ES-I3 (cell line): Measurements from ENCODE around the gene NACA.
"Not testable (repeated sequence)": the region's sequence is repeated elsewhere in the genome, so short reads cannot be mapped to it uniquely, and the experiment has no call there.

ENCODE experiments used
- H3K36me3 ChIP-seq: 2 replicates; pipeline ENCODE4 v1.6.1; 2013; ENCODE audit warnings: mild to moderate bottlenecking, low read length, control low read depth, moderate library complexity; ENCODE audit not compliant: insufficient read depth
- H3K4me1 ChIP-seq: 2 replicates; pipeline ENCODE4 v1.6.1; 2013; ENCODE audit warnings: mild to moderate bottlenecking, control low read depth, low read length; ENCODE audit not compliant: insufficient read depth
- H3K9ac ChIP-seq: 2 replicates; pipeline ENCODE4 v1.6.1; 2013; ENCODE audit warnings: low read depth, mild to moderate bottlenecking, low read length, moderate library complexity
- H3K9me3 ChIP-seq: 2 replicates; pipeline ENCODE4 v1.6.1; 2013; ENCODE audit warnings: mild to moderate bottlenecking, low read length, moderate library complexity; ENCODE audit not compliant: control insufficient read depth, insufficient read depth

Gene NACA

GRCh38 chr12:56751712-56752598 is 26.9 kb upstream of the NACA start, which contains the start of gene PRIM1:
TSS of gene PRIM1 (minus strand) at chr12:56752323. CDS start at chr12:56752298, 25 bp downstream.
- Histone ChIP-seq H3K9me3 (no peaks in the 10 kb centered on the region), H3K36me3 (peaks cover 4% of the 10 kb centered on the region), H3K9ac (peak within 1 kb of the TSS; percentile 96), H3K4me1 (no peaks in the 10 kb centered on the region)

- H3K4me1 ChIP-seq, H3K9me3 ChIP-seq, H3K9ac ChIP-seq: not testable (repeated sequence)
- H3K36me3 ChIP-seq = peaks cover 11% of the 10 kb centered on the region
These were observed 25.5 kb upstream of the NACA start for GRCh38 chr12:56750596-56750995.

GRCh38 chr12:56749853-56750252 is 24.8 kb upstream of the NACA start:
- H3K9ac ChIP-seq = no peak overlapping the region
- no peaks in the 10 kb centered on the region for H3K4me1 ChIP-seq
- H3K9me3 ChIP-seq = no peaks in the 10 kb centered on the region
- peaks cover 13% of the 10 kb centered on the region for H3K36me3 ChIP-seq

- Histone ChIP-seq H3K9me3 (no peaks in the 10 kb centered on the region), H3K9ac (no peak overlapping the region), H3K36me3 (peaks cover 13% of the 10 kb centered on the region), H3K4me1 (no peaks in the 10 kb centered on the region)
These were observed 24.3 kb upstream of the NACA start for GRCh38 chr12:56749359-56749758.

- Histone ChIP-seq H3K4me1 (peaks cover 3% of the 10 kb centered on the region), H3K9me3 (no peaks in the 10 kb centered on the region), H3K9ac (no peak overlapping the region), H3K36me3 (peaks cover 6% of the 10 kb centered on the region; the same call in 1 of the 2 replicates)
These were observed 3.2 kb upstream of the NACA start for GRCh38 chr12:56728139-56728861.

GRCh38 chr12:56726196-56726675 is 1.1 kb upstream of the NACA start:
- peaks cover 24% of the 10 kb centered on the region for H3K4me1 ChIP-seq
- not testable (repeated sequence) for H3K9ac ChIP-seq, H3K9me3 ChIP-seq
- peaks cover 22% of the 10 kb centered on the region for H3K36me3 ChIP-seq

- Histone ChIP-seq H3K36me3 (peaks cover 23% of the 10 kb centered on the region), H3K9ac (peak overlapping the region; percentile 96), H3K9me3 (no peaks in the 10 kb centered on the region), H3K4me1 (peaks cover 28% of the 10 kb centered on the region)
These were observed 614 bp upstream of the NACA start for GRCh38 chr12:56725723-56726102.

GRCh38 chr12:56724701-56724971 is 463 bp downstream of the NACA start:
- Histone ChIP-seq H3K9ac (peak overlapping the region; percentile 96), H3K9me3 (no peaks in the 10 kb centered on the region), H3K4me1 (peaks cover 37% of the 10 kb centered on the region), H3K36me3 (peaks cover 31% of the 10 kb centered on the region)

GRCh38 chr12:56723889-56724700 is 1.0 kb downstream of the NACA start:
- peak overlapping the region; percentile 96 for H3K9ac ChIP-seq
- peaks cover 33% of the 10 kb centered on the region for H3K36me3 ChIP-seq
- H3K4me1 ChIP-seq = peaks cover 38% of the 10 kb centered on the region
- H3K9me3 ChIP-seq = no peaks in the 10 kb centered on the region

- H3K9ac ChIP-seq = peak overlapping the region; percentile 96
- peaks cover 43% of the 10 kb centered on the region for H3K4me1 ChIP-seq
- H3K36me3 ChIP-seq = peaks cover 37% of the 10 kb centered on the region
- H3K9me3 ChIP-seq = no peaks in the 10 kb centered on the region
These were observed 1.7 kb downstream of the NACA start for GRCh38 chr12:56723352-56723751.

GRCh38 chr12:56722832-56723231 is 2.3 kb downstream of the NACA start:
- H3K4me1 ChIP-seq = peaks cover 43% of the 10 kb centered on the region
- no peaks in the 10 kb centered on the region for H3K9me3 ChIP-seq
- peaks cover 37% of the 10 kb centered on the region for H3K36me3 ChIP-seq
- peak overlapping the region; percentile 96; the same call in 1 of the 2 replicates for H3K9ac ChIP-seq

GRCh38 chr12:56721721-56722120 is 3.4 kb downstream of the NACA start:
- Histone ChIP-seq H3K9me3 (no peaks in the 10 kb centered on the region), H3K9ac (0 out of 2 replicates have a peak overlapping the region, but pooled peaks have one; percentile 2), H3K4me1 (peaks cover 43% of the 10 kb centered on the region), H3K36me3 (peaks cover 37% of the 10 kb centered on the region)

GRCh38 chr12:56721216-56721615 is 3.9 kb downstream of the NACA start:
- Histone ChIP-seq H3K9ac (0 out of 2 replicates have a peak overlapping the region, but pooled peaks have one; percentile 2), H3K9me3 (no peaks in the 10 kb centered on the region), H3K36me3 (peaks cover 37% of the 10 kb centered on the region), H3K4me1 (peaks cover 43% of the 10 kb centered on the region)

- Histone ChIP-seq H3K36me3 (peaks cover 41% of the 10 kb centered on the region), H3K9ac (no peak overlapping the region), H3K9me3 (no peaks in the 10 kb centered on the region), H3K4me1 (peaks cover 43% of the 10 kb centered on the region)
These were observed 4.4 kb downstream of the NACA start for GRCh38 chr12:56720731-56721151.
